WI38 (cell line): ENCODE measurements around the gene SPOCK1.

Source experiments
- H3K4me3 ChIP-seq: 2 replicates; pipeline ENCODE4 v1.5.1; 2011; ENCODE audit warnings: low read depth, mild to moderate bottlenecking, control low read depth, low read length
- CTCF ChIP-seq: IDR thresholded peaks from 2 replicates; pipeline ENCODE4 v1.5.1; 2012; ENCODE audit warnings: low read depth, mild to moderate bottlenecking, control low read depth, low read length

SPOCK1 gene

DNA sequence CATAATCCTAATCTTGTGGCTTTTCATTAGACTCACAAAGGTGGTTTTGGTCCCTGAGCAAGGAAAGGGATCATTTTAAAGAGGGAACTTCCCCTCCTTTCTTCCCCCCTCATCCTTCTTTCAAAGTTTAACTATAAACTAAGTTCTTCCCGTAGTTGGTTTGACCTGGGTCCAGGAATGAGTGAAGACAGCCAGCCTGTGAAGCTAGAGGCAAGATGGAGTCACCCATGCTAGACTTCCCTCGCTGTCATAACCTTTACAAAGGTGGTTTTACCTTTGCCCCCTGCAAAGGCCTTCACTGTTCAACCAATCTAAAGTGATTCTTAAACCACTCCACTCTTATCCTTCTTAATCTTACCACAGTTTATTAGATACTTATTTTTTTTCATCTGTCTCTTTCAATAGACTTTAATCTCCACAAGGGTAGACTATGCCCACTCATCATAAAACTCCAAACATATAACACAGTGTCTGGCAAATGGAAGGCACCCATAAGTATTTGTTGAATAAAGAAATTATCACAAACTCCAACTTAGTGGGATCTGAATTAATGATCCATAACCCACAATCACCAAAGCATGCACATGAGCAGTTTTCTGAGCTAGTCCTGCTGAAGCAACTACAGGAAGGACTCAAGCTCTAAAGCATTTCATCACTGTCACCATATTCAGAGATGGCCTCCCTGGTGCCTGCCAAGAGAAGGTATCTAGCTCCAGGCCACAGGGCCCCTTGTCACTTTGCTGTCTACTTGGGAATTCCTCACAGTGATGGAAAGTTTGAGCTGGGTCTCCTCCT, 369.0 kb downstream of the SPOCK1 start:
- no peak for TF ChIP-seq CTCF
- H3K4me3 ChIP-seq, result no peak overlapping the region

DNA sequence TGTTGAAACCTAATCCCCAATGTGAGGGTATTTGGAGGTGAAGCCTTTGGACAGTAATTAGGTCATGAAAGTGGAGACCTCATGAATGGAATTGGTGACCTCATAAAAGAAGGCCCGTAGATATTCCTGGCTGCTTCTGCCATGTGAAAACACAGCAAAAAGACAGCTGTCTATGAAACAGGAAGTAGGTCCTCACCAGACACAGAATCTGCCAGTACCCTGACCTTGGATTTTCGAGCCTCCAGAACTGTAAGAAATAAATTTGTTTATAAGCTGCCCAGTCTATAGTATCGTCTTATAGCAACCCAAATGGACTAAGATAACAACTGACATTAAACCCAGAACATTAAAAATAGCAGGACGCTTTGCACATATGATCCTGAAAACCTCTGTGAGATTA, 371.1 kb downstream of the SPOCK1 start:
- H3K4me3 ChIP-seq, result no peak overlapping the region
- TF ChIP-seq CTCF, result no peak

DNA sequence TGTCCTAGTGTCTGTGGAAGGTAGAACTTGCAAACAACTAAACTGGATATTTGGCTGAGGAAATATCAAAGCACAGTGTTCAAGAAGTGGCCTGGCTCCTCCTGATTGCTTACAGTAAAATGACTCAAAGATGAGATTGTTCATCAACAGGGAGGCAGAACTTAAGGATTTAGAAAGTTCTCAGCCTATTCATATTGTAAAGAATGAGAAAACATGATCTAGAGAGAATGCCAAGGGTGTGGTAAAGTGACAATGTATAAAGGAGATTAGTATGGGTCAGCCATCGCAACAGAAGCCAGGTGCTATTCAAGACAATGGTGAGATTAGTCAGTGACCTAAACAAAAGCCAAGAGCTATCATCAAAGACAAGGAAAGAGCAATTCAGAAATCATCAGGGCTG, 372.3 kb downstream of the SPOCK1 start:
- TF ChIP-seq CTCF, result no peak
- H3K4me3 ChIP-seq, result no peak overlapping the region

- no peak overlapping the region for H3K4me3 ChIP-seq
- TF ChIP-seq CTCF, result no peak
Observed at GRCh38 chr5:137122558-137122957, 376.6 kb downstream of the SPOCK1 start.

GRCh38 chr5:137122075-137122474, 377.1 kb downstream of the SPOCK1 start:
- H3K4me3 ChIP-seq, result no peak overlapping the region
- no peak for TF ChIP-seq CTCF

- no peak overlapping the region for H3K4me3 ChIP-seq
- TF ChIP-seq CTCF, result no peak
Observed at GRCh38 chr5:137119321-137119720, 379.8 kb downstream of the SPOCK1 start.

DNA sequence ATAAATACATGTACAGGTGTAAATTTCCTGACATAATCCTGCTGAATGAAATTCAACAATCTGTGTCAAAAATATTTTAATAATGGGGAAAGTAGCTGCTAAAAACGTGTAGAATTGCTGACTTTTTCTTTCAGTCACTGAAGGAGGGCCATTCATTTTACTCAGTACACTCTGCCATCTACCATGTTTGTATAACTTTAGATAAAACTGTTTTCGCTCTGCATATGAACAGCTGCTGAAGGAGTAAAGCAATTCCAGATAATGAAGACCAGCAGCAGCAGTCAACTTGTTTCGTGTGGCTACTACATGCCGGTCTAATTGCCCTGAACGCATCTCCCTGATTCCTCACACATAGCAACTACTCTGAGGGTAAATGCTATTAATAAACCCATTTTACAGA, 380.5 kb downstream of the SPOCK1 start:
- no peak for TF ChIP-seq CTCF
- no peak overlapping the region for H3K4me3 ChIP-seq
